Endothelial cell of umbilical vein (primary cell): ENCODE results near the gene GRXCR1. TPM values are rescaled to one million over a fixed set of nuclear protein-coding genes. Genes with fewer than 3 reads are reported as not detected.

ENCODE experiments used
- BruUV-seq: library from RNA; stranded (reverse); fragments of 400-500 nt; replicated peaks from 2 replicates; lab custom pipeline; 2021; lab: Mats Ljungman, UMichigan
- CTCF ChIA-PET: fragments of 300-600, 350-600 bp; sonication (Branson Sonifier 250); formaldehyde crosslinking; loops from one replicate; lab custom pipeline; 2021; ENCODE audit warnings: antibody characterized with exemption, inconsistent platforms; lab: Charles Lee
- POLR2A ChIA-PET: fragments of 300-600, 350-600 bp; sonication (Branson Sonifier 250); formaldehyde crosslinking; loops from one replicate; lab custom pipeline; 2021; ENCODE audit warnings: antibody characterized with exemption, inconsistent platforms; lab: Charles Lee
- DNase-seq: peaks from one replicate; pipeline ENCODE4 v3.0.0-alpha.2; 2011; ENCODE audit warnings: low read depth, low spot score
- FAIRE-seq: peaks from 2 replicates; lab custom pipeline; 2011; peaks lifted over from hg19 to GRCh38; lab: Jason Lieb, UNC
- H2AFZ ChIP-seq: 2 replicates; pipeline ENCODE4 v1.6.0; 2012; ENCODE audit warnings: low read depth, low read length, control low read depth, inconsistent platforms
- H3K27ac ChIP-seq: 2 replicates; pipeline ENCODE4 v1.5.1; 2011; ENCODE audit warnings: low read depth, mild to moderate bottlenecking, control low read depth, low read length, moderate library complexity; ENCODE audit not compliant: insufficient read depth
- H3K27me3 ChIP-seq, 2 experiments: 2 replicates each; pipeline versions ENCODE4 v1.6.0 to v1.6.1; 2011; ENCODE audit warnings: low read length in 2 of 2, mixed read lengths in 1 of 2; ENCODE audit not compliant: control insufficient read depth in 2 of 2, insufficient read depth in 2 of 2
- H3K36me3 ChIP-seq, 2 experiments: 2 replicates in 1 of 2; 3 replicates in 1 of 2; pipeline ENCODE4 v1.5.1; 2011; ENCODE audit warnings: low read length in 2 of 2, mild to moderate bottlenecking in 1 of 2, moderate library complexity in 1 of 2; ENCODE audit not compliant: control insufficient read depth in 2 of 2, insufficient read depth in 2 of 2; ENCODE audit errors: extremely low read depth in 1 of 2
- H3K4me1 ChIP-seq: 3 replicates; pipeline ENCODE4 v1.5.1; 2011; ENCODE audit warnings: mild to moderate bottlenecking, low read length; ENCODE audit not compliant: control insufficient read depth, insufficient read depth; ENCODE audit errors: extremely low read depth
- H3K4me2 ChIP-seq: 2 replicates; pipeline ENCODE4 v1.6.1; 2011; ENCODE audit warnings: low read length, control low read depth, mixed read lengths; ENCODE audit not compliant: insufficient read depth
- H3K4me3 ChIP-seq, 3 experiments: fragments of 200-600 bp in 1 of 3; sonication (generic), shearing (Covaris generic) in 1 of 3; replicated peaks in 1 of 3; 2 replicates each; pipeline ENCODE4 v1.5.1; 2011 to 2016; ENCODE audit warnings: control low read depth in 3 of 3, low read length in 3 of 3, mild to moderate bottlenecking in 2 of 3, inconsistent platforms in 1 of 3, low read depth in 1 of 3, moderate library complexity in 1 of 3; ENCODE audit not compliant: insufficient read depth in 1 of 3
- H3K79me2 ChIP-seq: 2 replicates; pipeline ENCODE4 v1.6.0; 2012; ENCODE audit warnings: low read length, inconsistent platforms; ENCODE audit not compliant: control insufficient read depth, insufficient read depth
- H3K9ac ChIP-seq: replicated peaks from 2 replicates; pipeline ENCODE3; 2011; ENCODE audit warnings: low read length, control low read depth; ENCODE audit not compliant: insufficient read depth; ENCODE audit errors: extremely low read depth
- H3K9me1 ChIP-seq: replicated peaks from 3 replicates; pipeline ENCODE4 v1.6.0; 2011; ENCODE audit warnings: mild to moderate bottlenecking, low read length; ENCODE audit not compliant: control insufficient read depth, insufficient read depth; ENCODE audit errors: extremely low read depth
- H3K9me3 ChIP-seq: replicated peaks from 2 replicates; pipeline ENCODE4 v1.5.1; 2012; ENCODE audit warnings: low read length, inconsistent platforms; ENCODE audit not compliant: control insufficient read depth, insufficient read depth
- H4K20me1 ChIP-seq: replicated peaks from 2 replicates; pipeline ENCODE3; 2011; ENCODE audit warnings: mild to moderate bottlenecking, low read length; ENCODE audit not compliant: control insufficient read depth, insufficient read depth; ENCODE audit errors: extremely low read depth
- CTCF ChIP-seq, 2 donors: IDR thresholded peaks; 1 replicate in 1 of 2; 2 replicates in 1 of 2; pipeline ENCODE4 v1.5.1; 2011; ENCODE audit warnings: low read length in 2 of 2, mild to moderate bottlenecking in 2 of 2, moderate library complexity in 2 of 2, control low read depth in 1 of 2, inconsistent platforms in 1 of 2, low read depth in 1 of 2; ENCODE audit not compliant: insufficient read depth in 1 of 2; ENCODE audit errors: extremely low read depth in 1 of 2
- EZH2 ChIP-seq: IDR thresholded peaks from 2 replicates; pipeline ENCODE4 v1.6.1; 2012; ENCODE audit warnings: borderline replicate concordance, low read depth, mild to moderate bottlenecking, moderate library complexity, low read length, inconsistent platforms; ENCODE audit not compliant: severe bottlenecking
- FOS ChIP-seq: IDR thresholded peaks from 2 replicates; pipeline ENCODE4 v1.6.1; 2011; ENCODE audit warnings: mild to moderate bottlenecking, low read length, moderate library complexity, borderline replicate concordance; ENCODE audit not compliant: insufficient read depth
- GATA2 ChIP-seq: IDR thresholded peaks from 2 replicates; pipeline ENCODE4 v1.7.0; 2011; ENCODE audit warnings: low read depth, mild to moderate bottlenecking, moderate library complexity, mixed read lengths, low read length; ENCODE audit not compliant: insufficient read length, insufficient read depth
- JUN ChIP-seq: IDR thresholded peaks from 2 replicates; pipeline ENCODE4 v1.6.1; 2011; ENCODE audit warnings: borderline replicate concordance, low read depth; ENCODE audit not compliant: insufficient read length, insufficient read depth
- MYC ChIP-seq: IDR thresholded peaks from one replicate; pipeline ENCODE4 v1.6.1; 2011; ENCODE audit warnings: mild to moderate bottlenecking, low read depth, low read length
- POLR2A ChIP-seq: IDR thresholded peaks from 2 replicates; pipeline ENCODE4 v1.6.1; 2012; ENCODE audit warnings: low read depth, mild to moderate bottlenecking, control low read depth, low read length
- POLR2AphosphoS5 ChIP-seq: IDR thresholded peaks from 2 replicates; pipeline ENCODE4 v1.6.1; 2012; ENCODE audit warnings: low read depth, mild to moderate bottlenecking, control low read depth, low read length, moderate library complexity; ENCODE audit not compliant: insufficient read depth
- dilution Hi-C: fragments of 300-500 bp; cut with MboI; formaldehyde crosslinking; loops from one replicate; pipeline ENCODE4 v1.15.0; 2019; ENCODE audit warnings: low sequenced_read_pairs; ENCODE audit not compliant: extremely low pct_ligation_motif_present
- intact Hi-C: fragments of 100-400 bp; cut with micrococcal nuclease; formaldehyde crosslinking; loops from one replicate; pipeline ENCODE4 v1.10.0; 2022
- polyA plus RNA-seq, 4 experiments: library from polyadenylated mRNA; depleted of rRNA in 3 of 4; stranded (reverse) in 3 of 4; unstranded in 1 of 4; fragments of >200 nt; gene quantifications; 2 replicates each; pipeline versions ENCODE4 v1.2.1 to v1.2.3, GENCODE V29; 2011 to 2012; ENCODE audit warnings: missing spikeins in 1 of 4
- total RNA-seq: library from RNA; stranded (reverse); gene quantifications from 2 replicates; pipeline ENCODE4 v1.2.3, GENCODE V29; 2021
- TF ChIP-seq, protein P1 (sequence below): IDR thresholded peaks from 2 replicates; pipeline ENCODE4 v1.6.1; 2011; ENCODE audit not compliant: insufficient read depth, insufficient read length

Gene GRXCR1
- total and polyA plus RNA-seq, 2 donors (not counting 3 experiments of a cell fraction or from before 2014, with no cell fraction given) = not detected

DNA sequence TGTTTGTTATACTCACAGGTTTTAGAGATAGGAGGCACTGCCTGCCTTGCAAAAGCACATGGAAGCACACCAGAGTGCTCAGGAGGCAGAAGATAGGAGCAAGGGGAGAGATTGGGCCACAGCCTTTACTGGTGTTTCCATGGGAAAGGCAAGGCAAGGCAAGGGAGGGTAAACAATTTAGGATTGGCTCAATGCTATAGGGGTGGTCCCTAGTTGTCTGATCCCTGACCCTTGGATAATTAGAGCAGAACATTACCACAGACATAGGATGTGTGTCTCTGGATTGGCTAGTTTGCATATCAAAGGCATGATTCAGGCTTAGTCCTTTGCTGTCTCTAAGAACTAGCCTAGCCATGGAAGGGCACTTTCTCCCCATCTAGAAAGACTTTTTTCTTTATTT lies 36.1 kb downstream of the GRXCR1 start:
- Histone ChIP-seq H3K4me1 (no peaks in the 10 kb centered on the region), H3K9me1 (no peaks in the 10 kb centered on the region), H3K9ac (no peak overlapping the region), H3K4me2 (no peak overlapping the region), H2AFZ (no peak overlapping the region), H3K79me2 (no peaks in the 10 kb centered on the region), H4K20me1 (no peaks in the 10 kb centered on the region), H3K9me3 (no peaks in the 10 kb centered on the region), H3K36me3 (no peaks in the 10 kb centered on the region), H3K27me3 (no peaks in the 10 kb centered on the region), H3K27ac (no peak overlapping the region), H3K4me3 (no peak overlapping the region)
- CTCF ChIA-PET = no interaction called here
- intact Hi-C loops = no loop called here
- POLR2A ChIA-PET = no interaction called here
- no peak for DNase-seq
- FAIRE-seq = no peak
- BruUV-seq = no TSS peak
- dilution Hi-C loops = no loop called here
- TF ChIP-seq EZH2 = no peak
- no peak for TF ChIP-seq POLR2AphosphoS5
- no peak for TF ChIP-seq CTCF (IDR thresholded peaks at IDR 0.05; ENCODE audit: extremely low read depth in 1 of 2, insufficient read depth in 1 of 2, low read depth in 1 of 2, low read length in 2 of 2)
- no peak for TF ChIP-seq GATA2
- no peak for TF ChIP-seq MYC
- TF ChIP-seq, protein P1, sequence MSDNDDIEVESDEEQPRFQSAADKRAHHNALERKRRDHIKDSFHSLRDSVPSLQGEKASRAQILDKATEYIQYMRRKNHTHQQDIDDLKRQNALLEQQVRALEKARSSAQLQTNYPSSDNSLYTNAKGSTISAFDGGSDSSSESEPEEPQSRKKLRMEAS = no peak
- no peak for TF ChIP-seq JUN
- TF ChIP-seq POLR2A = no peak
- no peak for TF ChIP-seq FOS
